Spleen (tissue), 7 donors: ENCODE results near the gene GGT6.

Experiments
- CTCF ChIP-seq, 11 experiments: fragments of 200-600 bp in 7 of 11; fragments of 450-650 bp in 4 of 11; sonication (generic) in 4 of 11; IDR thresholded peaks in 8 of 11; conservative IDR thresholded peaks in 3 of 11; 1 replicate in 7 of 11; 2 replicates in 4 of 11; pipeline versions ENCODE4 v1.4.0 to v1.8.0; 2016 to 2021; ENCODE audit warnings: antibody characterized with exemption in 11 of 11, inconsistent platforms in 4 of 11, mild to moderate bottlenecking in 1 of 11
- POLR2A ChIP-seq, 3 donors: fragments of 450-650 bp; IDR thresholded peaks; one replicate each; pipeline ENCODE4 v1.5.1; 2017; ENCODE audit warnings: antibody characterized with exemption in 3 of 3, mild to moderate bottlenecking in 1 of 3
- POLR2AphosphoS5 ChIP-seq, 3 donors: sonication (generic); formaldehyde crosslinking; IDR thresholded peaks; one replicate each; pipeline ENCODE4 v1.5.1; 2017; ENCODE audit warnings: antibody characterized with exemption in 3 of 3
- donor health status: DM: no; HTN: no; CAD: no; lungs with moderate emphysema.
- donor health status: DM: no; HTN: no; CAD: no.
- donor health status: DM: no; HTN: no; CAD: no.

- TF ChIP-seq POLR2A (IDR thresholded peaks at IDR 0.05) (no peak), CTCF (IDR thresholded peaks at IDR 0.05 in 8 of 11, conservative IDR thresholded peaks at IDR 0.05 in 3 of 11) (no peak), POLR2AphosphoS5 (IDR thresholded peaks at IDR 0.05) (no peak)
Observed at GRCh38 chr17:4550534-4551039, 9.8 kb downstream of the GGT6 start.
